Lower lobe of right lung (tissue), 2 donors: ENCODE measurements around the gene SOX8. TPM values are rescaled to one million over a fixed set of nuclear protein-coding genes. Genes with fewer than 3 reads are reported as not detected.

Experiments
- ATAC-seq, 2 donors: fragments of 200-7000 bp; cut with Tn5 transposase; one replicate each; pipeline ENCODE4 v1.9.1; 2020 to 2022; ENCODE audit warnings: mild to moderate bottlenecking in 2 of 2, moderate library complexity in 2 of 2
- DNase-seq: peaks from one replicate; pipeline ENCODE4 v3.0.0-alpha.2; 2020
- H3K27ac ChIP-seq: fragments of 200-600 bp; one replicate; pipeline ENCODE4 v1.8.0; 2022
- H3K27me3 ChIP-seq: fragments of 200-600 bp; one replicate; pipeline ENCODE4 v1.8.0; 2022; ENCODE audit warnings: low read depth
- H3K36me3 ChIP-seq: fragments of 200-600 bp; one replicate; pipeline ENCODE4 v1.8.0; 2022; ENCODE audit warnings: mild to moderate bottlenecking
- H3K4me1 ChIP-seq: fragments of 200-600 bp; one replicate; pipeline ENCODE4 v1.8.0; 2022
- H3K4me3 ChIP-seq: fragments of 200-600 bp; one replicate; pipeline ENCODE4 v1.8.0; 2022; ENCODE audit warnings: mild to moderate bottlenecking
- H3K9me3 ChIP-seq: fragments of 200-600 bp; one replicate; pipeline ENCODE4 v1.8.0; 2022
- intact Hi-C: fragments of 100-400 bp; cut with DNase I; formaldehyde crosslinking; loops from one replicate; pipeline ENCODE4 v1.11.0; 2022
- total RNA-seq: library from RNA; stranded (reverse); fragmentation: NEBNext Ultra II Directional; extraction: Animal tissue kit (Norgen Biotek cat#: 25700); gene quantifications from one replicate; pipeline ENCODE4 v1.2.1, GENCODE V29; 2021
- TF ChIP-seq, protein P1 (sequence below): fragments of 200-600 bp; IDR thresholded peaks from one replicate; pipeline ENCODE4 v1.8.0; 2022; ENCODE audit warnings: antibody characterized with exemption, mild to moderate bottlenecking
- donor health status: DM: no; HTN: yes; CAD: no; lungs with severe emphysema.

The SOX8 gene
- total RNA-seq, 1 donor from 2014 or later, result 0.15 TPM

DNA sequence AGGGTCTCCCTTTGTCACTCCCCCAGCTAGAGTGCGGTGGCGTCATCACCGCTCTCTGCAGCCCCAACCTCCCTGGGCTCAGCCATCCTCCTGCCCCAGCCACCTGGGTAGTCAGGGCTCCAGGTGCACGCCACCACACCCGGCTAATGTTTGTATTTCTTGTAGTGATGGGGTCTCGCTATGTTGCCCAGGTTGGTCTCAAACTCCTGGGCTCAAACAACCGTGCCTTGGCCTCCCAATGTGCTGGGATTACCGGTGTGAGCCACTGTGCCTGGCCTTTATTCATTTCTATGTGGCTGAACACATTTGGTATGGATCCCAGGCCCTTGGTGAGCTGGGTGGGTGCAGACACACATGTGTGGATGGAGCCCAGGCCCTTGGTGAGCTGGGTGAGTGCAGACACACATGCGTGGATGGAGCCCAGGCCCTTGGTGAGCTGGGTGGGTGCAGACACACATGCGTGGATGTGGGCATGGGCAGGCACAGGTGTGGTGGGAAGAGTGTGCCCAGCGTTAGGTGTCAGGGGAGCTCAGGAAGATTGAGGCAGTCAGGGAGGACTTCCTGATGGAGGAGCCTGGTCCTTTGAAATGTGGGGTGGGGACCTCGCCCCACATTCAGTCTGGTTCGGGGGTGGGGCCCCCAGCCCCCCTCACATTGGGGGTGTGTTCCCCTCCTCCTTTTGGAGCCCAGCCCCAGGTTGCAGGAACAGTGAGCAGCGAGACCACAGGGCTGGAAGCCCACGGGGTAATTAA lies 37.1 kb downstream of the SOX8 start:
- Histone ChIP-seq H3K27me3 (peaks cover 29% of the 10 kb centered on the region), H3K4me1 (peaks cover 6% of the 10 kb centered on the region), H3K36me3 (no peaks in the 10 kb centered on the region), H3K27ac (peak overlapping the region; percentile 43), H3K4me3 (peak overlapping the region; percentile 37), H3K9me3 (no peaks in the 10 kb centered on the region)
- no peak for ATAC-seq
- TF ChIP-seq, protein P1, sequence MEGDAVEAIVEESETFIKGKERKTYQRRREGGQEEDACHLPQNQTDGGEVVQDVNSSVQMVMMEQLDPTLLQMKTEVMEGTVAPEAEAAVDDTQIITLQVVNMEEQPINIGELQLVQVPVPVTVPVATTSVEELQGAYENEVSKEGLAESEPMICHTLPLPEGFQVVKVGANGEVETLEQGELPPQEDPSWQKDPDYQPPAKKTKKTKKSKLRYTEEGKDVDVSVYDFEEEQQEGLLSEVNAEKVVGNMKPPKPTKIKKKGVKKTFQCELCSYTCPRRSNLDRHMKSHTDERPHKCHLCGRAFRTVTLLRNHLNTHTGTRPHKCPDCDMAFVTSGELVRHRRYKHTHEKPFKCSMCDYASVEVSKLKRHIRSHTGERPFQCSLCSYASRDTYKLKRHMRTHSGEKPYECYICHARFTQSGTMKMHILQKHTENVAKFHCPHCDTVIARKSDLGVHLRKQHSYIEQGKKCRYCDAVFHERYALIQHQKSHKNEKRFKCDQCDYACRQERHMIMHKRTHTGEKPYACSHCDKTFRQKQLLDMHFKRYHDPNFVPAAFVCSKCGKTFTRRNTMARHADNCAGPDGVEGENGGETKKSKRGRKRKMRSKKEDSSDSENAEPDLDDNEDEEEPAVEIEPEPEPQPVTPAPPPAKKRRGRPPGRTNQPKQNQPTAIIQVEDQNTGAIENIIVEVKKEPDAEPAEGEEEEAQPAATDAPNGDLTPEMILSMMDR, result no peak
- DNase-seq, result no peak
- intact Hi-C loops, result no loop called here

GRCh38 chr16:1019231-1020090 lies 37.9 kb downstream of the SOX8 start:
- intact Hi-C loops, result no loop called here

GRCh38 chr16:1020091-1020399 lies 38.5 kb downstream of the SOX8 start:
- ATAC-seq (no peak), DNase-seq (no peak)
- Histone ChIP-seq H3K9me3 (no peaks in the 10 kb centered on the region), H3K4me1 (peaks cover 6% of the 10 kb centered on the region), H3K4me3 (peak overlapping the region; percentile 37), H3K27me3 (peaks cover 38% of the 10 kb centered on the region), H3K36me3 (no peaks in the 10 kb centered on the region), H3K27ac (no peak overlapping the region)
- TF ChIP-seq, protein P1, result no peak
- intact Hi-C loops, result no loop called here

More at GRCh38 chr16:1019231-1020090, 37.9 kb downstream of the SOX8 start:
- H3K4me1 ChIP-seq, result peaks cover 6% of the 10 kb centered on the region
- H3K4me3 ChIP-seq, result peak overlapping the region; percentile 37
- peak overlapping the region; percentile 43 for H3K27ac ChIP-seq
- H3K9me3 ChIP-seq, result no peaks in the 10 kb centered on the region
- H3K27me3 ChIP-seq, result peaks cover 38% of the 10 kb centered on the region
- no peak for DNase-seq
- no peaks in the 10 kb centered on the region for H3K36me3 ChIP-seq
- TF ChIP-seq, protein P1, result no peak
- ATAC-seq, result peak; percentile 32 to 49

GRCh38 chr16:1020591-1020990 lies 39.0 kb downstream of the SOX8 start:
- peaks cover 38% of the 10 kb centered on the region for H3K27me3 ChIP-seq
- DNase-seq (no peak), ATAC-seq (no peak)
- H3K4me1 ChIP-seq, result peaks cover 6% of the 10 kb centered on the region
- no peaks in the 10 kb centered on the region for H3K9me3 ChIP-seq
- TF ChIP-seq, protein P1, result no peak
- H3K4me3 ChIP-seq, result no peak overlapping the region
- intact Hi-C loops, result no loop called here
- no peak overlapping the region for H3K27ac ChIP-seq
- H3K36me3 ChIP-seq, result no peaks in the 10 kb centered on the region

GRCh38 chr16:1021553-1022160 lies 40.1 kb downstream of the SOX8 start:
- DNase-seq, result no peak
- intact Hi-C loops, result no loop called here
- peaks cover 6% of the 10 kb centered on the region for H3K4me1 ChIP-seq
- no peak for ATAC-seq
- TF ChIP-seq, protein P1, result no peak
- H3K4me3 ChIP-seq, result no peak overlapping the region
- no peak overlapping the region for H3K27ac ChIP-seq
- peaks cover 38% of the 10 kb centered on the region for H3K27me3 ChIP-seq
- no peaks in the 10 kb centered on the region for H3K36me3 ChIP-seq
- H3K9me3 ChIP-seq, result no peaks in the 10 kb centered on the region
